ENCODE measurements around the gene PLXNB2.
"Not testable (repeated sequence)": the region's sequence is repeated elsewhere in the genome, so short reads cannot be mapped to it uniquely, and the experiment has no call there.

The PLXNB2 gene

GRCh38 chr22:50278461-50278860, 29.0 kb downstream of the PLXNB2 start:
- DNase-seq = no peak

DNA sequence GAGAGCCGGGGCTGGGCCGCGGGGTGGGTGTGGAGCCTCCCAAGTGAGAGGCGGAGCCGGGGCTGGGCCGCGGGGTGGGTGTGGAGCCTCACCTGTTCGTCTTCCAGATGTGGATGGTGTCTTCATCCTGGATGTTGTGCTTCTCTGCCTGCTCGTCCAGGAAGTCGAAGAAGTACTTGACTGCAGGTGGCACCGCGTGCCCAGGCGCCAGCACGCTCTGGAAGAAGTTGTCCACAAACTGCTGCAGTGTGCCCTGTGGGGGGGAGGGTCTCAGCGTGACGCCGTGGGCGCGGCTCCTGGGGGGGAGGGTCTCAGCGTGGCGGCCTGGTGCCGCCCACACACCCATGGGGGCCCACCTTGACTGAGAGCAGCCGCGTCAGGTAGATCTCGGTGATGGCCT, 29.7 kb downstream of the PLXNB2 start:
- DNase-seq = no peak

DNA sequence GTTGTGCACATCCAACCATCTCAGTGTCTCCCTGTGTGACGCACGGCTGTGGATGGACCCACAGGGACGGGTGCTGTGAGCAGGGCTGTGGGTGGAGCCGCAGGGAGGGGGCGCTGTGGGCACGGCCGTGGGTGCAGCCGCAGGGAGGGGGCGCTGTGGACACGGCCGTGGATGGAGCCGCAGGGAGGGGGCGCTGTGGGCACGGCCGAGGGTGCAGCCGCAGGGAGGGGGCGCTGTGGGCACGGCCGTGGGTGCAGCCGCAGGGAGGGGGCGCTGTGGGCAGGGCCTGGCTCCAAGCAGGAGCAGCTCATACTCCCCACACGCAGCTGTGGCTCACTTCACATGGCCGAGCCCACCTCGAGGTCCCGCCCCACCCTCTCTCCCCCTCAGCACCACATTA, 31.3 kb downstream of the PLXNB2 start:
- DNase-seq = peak in 4 of 5 experiments; percentile 27 to 92 (median 48)

DNA sequence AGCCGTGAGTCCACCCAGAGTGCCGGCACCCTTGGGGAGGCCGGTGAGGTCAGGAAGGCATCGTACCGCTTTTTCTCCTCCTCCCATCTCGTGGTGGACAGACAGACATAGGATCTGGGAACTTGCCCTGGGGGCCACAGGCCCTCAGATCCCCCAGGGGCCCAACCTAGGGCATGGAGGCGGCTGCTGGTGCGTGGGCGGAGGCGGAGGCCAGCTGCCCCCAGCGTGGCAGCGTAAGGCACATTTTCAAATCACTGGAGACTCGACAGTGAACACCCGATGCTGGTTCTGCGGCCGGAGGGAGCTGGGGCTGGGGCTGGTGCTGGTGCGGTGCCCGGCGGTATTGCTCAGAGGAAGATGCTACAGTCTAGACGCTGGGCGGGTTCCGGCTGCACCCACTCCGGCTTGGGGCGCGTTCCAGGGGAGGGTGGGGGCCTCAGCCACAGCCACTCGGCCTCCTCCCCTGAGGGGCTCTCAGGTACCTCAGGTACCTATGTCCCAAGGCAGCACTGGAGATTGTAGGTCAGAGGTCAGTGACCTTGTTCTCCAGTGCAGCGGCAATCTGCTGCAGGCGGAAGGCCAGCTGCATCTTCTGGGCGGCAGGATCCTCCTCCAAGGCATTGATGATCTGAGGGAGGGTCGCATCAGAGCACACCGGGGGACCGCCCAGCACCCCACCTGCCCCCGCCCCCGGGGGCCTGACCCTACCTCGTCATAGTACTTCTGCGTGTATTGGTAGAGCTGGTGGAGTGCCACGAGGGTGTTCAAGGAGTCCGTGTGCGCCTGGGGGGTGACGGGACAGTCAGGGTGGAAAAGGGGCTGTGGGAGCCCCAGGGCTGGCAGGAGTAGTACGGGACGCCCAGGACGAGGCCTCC, 32.0 kb downstream of the PLXNB2 start:
- no peak for DNase-seq

GRCh38 chr22:50274771-50275170, 32.7 kb downstream of the PLXNB2 start:
- DNase-seq = no peak

GRCh38 chr22:50274311-50274710, 33.1 kb downstream of the PLXNB2 start:
- peak in 1 of 5 experiments; percentile 70 for DNase-seq

DNA sequence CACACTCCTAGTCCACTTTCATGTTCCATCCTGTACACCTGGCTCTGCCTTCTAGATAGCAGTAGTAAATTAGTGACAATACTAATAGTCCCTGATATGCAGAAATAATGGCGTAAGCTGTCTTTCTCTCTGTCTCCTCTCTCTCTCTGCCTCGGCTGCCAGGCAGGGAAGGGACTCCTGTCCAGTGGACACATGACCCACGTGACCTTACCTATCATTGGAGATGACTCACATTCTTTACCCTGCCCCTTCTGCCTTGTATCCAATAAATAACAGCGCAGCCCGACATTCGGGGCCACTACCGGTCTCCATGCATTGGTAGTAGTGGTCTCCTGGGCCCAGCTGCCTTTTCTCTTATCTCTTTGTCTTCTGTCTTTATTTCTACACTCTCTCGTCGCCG, 33.7 kb downstream of the PLXNB2 start:
- not testable (repeated sequence) for DNase-seq

- DNase-seq = not testable (repeated sequence)
These were observed 34.1 kb downstream of the PLXNB2 start for GRCh38 chr22:50273352-50273751.

DNA sequence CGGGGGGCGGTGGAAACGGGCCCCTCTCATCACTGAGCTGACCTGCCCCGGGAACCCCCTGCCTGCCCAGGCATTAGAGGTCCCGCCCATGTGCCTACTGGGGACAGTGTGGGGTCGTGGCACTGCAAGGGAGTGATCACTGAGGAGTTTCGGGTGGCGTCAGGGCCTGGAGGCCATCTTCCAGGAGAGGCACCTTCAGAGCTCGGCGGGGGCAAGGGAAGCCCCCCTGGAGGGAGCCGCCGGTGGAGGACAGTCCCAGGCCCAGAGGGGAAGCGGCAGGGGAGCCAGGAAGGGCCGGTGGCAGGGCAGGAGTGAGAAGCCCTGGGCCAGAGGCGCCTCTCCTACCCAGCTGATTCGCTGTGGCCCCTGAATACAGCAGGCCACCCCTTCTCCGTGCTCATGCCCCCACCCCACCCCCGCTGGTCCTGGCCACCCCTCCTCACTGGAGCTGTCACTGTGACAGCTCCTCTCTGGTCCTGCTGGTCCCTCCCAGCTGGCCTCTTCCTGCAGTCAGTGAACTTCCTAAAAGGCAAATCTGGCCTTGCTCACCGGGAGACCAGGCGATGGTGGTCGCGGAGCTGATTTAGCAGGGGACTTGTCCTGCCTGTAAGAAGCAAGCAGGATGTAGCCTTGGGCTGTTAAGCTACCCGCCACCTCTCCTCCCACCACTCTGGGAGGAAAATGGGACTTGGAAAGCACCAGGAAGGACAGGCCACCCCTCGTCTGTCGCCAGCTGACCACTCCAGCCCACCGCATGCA, 35.2 kb downstream of the PLXNB2 start:
- no peak for DNase-seq

- DNase-seq = peak; percentile 33 to 53 (median 41)
These were observed 35.9 kb downstream of the PLXNB2 start for GRCh38 chr22:50271519-50271970.

DNA sequence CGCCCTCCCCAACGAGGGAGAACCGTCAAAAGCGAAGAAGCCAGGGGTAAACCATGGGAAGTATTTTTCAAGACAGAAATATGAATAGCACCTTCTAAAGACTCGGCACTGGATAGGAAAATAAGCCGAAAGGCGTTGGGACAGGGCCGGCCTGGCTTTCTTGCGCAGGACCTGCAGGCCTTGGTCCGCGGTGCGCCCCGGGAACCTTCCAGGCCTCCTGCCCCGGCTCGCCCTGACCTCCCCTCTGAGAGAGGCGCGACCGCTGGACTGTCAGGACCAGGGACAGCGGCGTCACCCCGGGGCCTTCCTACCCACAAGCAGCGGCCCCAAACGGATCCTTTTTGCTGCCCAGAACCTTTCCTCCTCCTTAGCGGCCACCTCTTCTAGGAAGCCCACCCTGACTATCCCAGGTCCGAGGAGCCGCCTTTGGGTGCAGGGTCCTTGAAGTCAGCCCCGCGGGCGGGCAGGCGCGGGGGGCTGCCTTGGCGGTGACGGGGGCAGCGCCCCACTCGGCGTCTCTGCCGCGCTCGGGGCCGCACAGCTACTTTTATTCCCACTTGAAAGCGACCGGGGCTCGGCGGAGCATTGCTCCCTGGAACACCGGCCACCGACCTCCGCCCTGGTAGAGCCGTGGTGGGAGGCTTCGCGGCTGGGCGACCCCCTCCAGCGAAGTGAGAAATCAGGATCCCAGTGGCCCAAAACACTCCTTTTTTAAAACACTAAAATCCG, 36.6 kb downstream of the PLXNB2 start:
- DNase-seq = peak; percentile 43 to 62 (median 56)

- peak; percentile 51 to 74 (median 69) for DNase-seq
These were observed 37.3 kb downstream of the PLXNB2 start, which contains the start of gene MAPK11 for GRCh38 chr22:50269970-50270665. TSS of gene MAPK11 (minus strand) at chr22:50270380. CDS start at chr22:50270292, 88 bp downstream.

- no peak for DNase-seq
These were observed 37.9 kb downstream of the PLXNB2 start for GRCh38 chr22:50269573-50269969.

DNA sequence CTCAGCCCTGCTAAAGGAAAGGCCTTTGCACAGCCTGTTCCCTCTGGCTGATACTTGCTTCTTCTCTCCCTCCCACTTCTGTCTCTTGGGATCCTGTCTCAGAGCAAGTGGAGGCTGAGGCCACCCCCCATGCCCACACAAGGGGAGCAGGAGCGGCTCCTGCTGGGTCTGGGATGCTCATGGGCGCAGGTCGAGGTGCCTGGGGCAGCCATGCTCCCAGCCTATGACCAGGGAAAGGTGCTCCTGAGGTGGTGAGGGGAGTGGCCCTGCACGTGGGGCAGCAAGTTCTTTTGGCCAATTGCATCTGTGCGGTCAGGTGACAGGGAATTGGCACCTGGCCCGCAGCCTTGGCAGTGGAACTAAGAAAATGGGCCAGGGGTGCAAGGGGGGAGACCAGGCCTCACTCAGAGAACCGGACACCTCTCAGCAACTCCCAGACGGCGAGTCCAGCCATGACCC, 38.8 kb downstream of the PLXNB2 start:
- no peak for DNase-seq

DNA sequence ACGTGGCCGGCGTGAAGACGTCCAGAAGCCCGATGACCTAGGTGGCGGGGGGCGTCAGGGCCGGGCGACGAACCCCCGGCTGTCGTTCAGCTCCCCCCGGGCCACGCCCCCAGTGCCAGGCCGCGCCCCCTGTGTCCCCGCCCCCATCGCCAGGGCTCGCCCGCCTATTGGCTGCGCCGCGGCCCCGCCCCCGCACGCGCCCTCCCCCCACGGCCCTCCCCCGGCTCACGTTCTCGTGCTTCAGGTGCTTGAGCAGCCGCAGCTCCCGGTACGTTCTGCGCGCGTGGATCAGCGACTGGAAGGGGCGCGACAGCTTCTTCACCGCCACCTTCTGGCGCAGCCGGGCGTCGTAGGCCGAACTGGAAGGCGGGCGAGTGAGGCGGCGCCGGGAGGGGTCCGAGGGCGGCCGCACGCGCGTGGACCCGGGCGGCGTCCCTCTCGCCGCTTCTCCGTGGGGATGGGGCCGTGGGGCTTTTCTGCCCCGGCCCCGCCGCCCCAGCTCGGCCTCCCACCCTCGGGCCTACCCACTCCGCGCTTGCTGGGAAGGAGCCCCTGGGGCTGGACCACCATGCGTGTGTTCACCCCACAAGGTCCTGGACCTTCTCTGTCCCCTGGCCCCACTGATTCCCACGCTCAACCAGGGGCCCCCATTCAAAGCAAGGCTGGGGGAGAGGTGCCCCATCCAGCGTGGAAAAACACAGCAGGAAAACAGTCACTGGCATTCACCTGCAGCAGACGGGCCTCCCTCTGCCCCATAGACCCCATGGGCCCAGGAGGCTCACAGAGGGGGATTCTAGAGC, 39.7 kb downstream of the PLXNB2 start:
- peak in 4 of 5 experiments; percentile 42 to 61 (median 51) for DNase-seq

DNA sequence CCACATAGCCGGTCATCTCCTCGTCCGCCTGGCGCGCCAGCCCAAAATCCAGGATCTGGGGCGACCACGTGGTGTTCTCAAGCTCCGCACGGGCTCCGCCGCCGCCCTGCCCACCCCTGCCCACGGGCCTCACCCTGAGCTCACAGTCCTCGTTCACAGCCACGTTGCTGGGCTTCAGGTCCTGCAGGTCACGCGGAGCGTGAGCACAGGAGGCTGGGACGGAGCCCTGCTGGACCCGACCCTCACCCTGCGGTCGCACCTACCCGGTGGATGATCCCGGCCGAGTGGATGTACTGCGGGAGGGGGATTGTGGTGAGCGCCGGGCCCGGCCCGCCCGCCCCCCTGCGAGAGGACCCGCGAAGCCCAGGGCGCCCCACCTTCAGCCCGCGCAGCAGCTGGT, 40.5 kb downstream of the PLXNB2 start:
- no peak for DNase-seq

DNA sequence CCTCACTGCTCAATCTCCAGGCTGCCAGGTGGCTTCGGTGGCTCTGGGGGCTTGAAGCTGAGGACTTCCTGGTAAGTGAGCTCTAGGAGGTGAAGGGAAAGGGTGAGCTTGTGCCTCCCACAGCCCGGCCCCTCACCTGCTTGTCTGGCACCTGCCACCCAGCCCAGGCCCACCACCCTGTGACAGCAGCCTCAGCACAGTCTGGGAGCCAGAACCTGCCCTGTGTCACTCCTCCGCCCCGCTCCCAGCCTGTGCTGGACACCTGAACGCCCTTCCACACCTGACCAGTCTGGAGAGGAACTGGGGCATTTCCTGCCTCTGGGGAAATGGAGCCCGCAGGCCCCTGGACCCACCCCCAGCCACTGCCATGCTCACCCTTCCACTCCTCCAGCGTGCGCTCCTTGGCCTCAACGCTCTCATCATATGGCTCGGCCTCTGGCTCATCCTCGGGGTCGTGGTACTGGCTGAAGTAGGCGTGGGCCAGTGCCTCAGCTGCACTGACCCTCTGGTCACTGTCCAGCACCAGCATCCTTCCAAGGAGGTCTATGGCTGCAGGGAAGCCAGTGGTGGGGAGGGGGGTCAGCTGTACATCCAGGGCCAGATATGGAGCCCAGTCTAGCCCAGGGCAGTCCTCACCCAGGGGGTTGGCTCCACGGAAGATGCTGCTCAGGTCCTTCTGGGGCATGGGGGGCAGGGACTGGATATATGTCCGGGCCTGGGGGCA, 42.3 kb downstream of the PLXNB2 start:
- DNase-seq = no peak

GRCh38 chr22:50264104-50264745, 43.2 kb downstream of the PLXNB2 start:
- no peak for DNase-seq

DNA sequence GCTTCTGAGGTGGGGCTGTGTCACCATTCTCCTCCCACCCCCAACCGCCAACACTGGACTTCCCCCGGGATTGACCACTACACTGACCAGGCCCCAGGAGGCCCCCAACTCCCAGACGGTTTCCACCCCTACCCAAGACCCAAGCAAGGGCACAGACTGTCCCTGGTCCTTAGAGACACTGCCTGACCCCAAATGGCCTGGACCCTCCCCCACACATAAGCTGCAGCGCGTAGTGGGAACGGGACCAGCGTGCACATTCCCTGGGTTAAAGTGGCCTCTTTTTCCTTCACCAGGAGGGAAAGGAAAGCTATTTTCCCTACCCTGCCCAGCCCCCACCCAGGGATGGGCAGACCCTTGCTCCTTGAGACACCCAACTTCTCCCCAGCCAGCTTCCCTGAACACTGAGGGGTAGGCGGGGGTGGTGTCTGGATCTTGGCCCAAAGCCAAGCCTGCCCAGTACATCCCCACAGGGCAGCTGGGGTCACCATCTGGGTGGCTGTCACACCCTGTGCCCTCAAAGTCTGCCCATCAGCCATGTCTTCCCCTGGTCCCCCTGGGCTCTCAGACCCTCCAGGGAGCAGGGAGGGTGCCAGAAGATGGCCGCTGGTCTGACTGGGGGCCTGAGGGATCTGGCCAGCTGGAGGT, 44.4 kb downstream of the PLXNB2 start:
- no peak for DNase-seq

Data from T-helper 2 cell (primary cell).